GM12891 (cell line): ENCODE results near the gene SLC3A2.
"Not testable (repeated sequence)": the region's sequence is repeated elsewhere in the genome, so short reads cannot be mapped to it uniquely, and the experiment has no call there.

ENCODE experiments used
- DNase-seq: peaks from one replicate; pipeline ENCODE4 v3.0.0; 2011; ENCODE audit warnings: low spot score; ENCODE audit not compliant: insufficient read length
- FAIRE-seq: peaks from 2 replicates; lab custom pipeline; 2011; peaks lifted over from hg19 to GRCh38; lab: Jason Lieb, UNC
- PAX5 ChIP-seq: IDR thresholded peaks from 2 replicates; pipeline ENCODE4 v1.6.1; 2011; ENCODE audit warnings: low read length, moderate library complexity, mild to moderate bottlenecking; ENCODE audit not compliant: insufficient read depth, severe bottlenecking
- POLR2A ChIP-seq: IDR thresholded peaks from 2 replicates; pipeline ENCODE4 v1.6.1; 2011; ENCODE audit warnings: low read depth, low read length, control low read depth
- POLR2AphosphoS5 ChIP-seq: IDR thresholded peaks from 2 replicates; pipeline ENCODE4 v1.6.1; 2011; ENCODE audit warnings: low read depth, low read length, control low read depth
- POU2F2 ChIP-seq: IDR thresholded peaks from 2 replicates; pipeline ENCODE4 v1.6.1; 2011; ENCODE audit warnings: low read depth, mild to moderate bottlenecking, control low read depth, low read length, moderate library complexity
- SPI1 ChIP-seq: IDR thresholded peaks from 2 replicates; pipeline ENCODE4 v1.6.1; 2011; ENCODE audit warnings: low read depth, low read length, control low read depth
- TAF1 ChIP-seq: IDR thresholded peaks from 2 replicates; pipeline ENCODE4 v1.6.1; 2011; ENCODE audit warnings: low read depth, low read length, control low read depth

The SLC3A2 gene

GRCh38 chr11:62930666-62931065 lies 50.0 kb downstream of the SLC3A2 start:
- DNase-seq (no peak), FAIRE-seq (no peak)
- TF ChIP-seq POU2F2 (no peak), PAX5 (no peak), SPI1 (no peak), TAF1 (no peak), POLR2AphosphoS5 (no peak), POLR2A (no peak)

GRCh38 chr11:62931499-62932278 lies 51.0 kb downstream of the SLC3A2 start:
- no peak for TF ChIP-seq TAF1
- TF ChIP-seq POLR2AphosphoS5, result no peak
- no peak for TF ChIP-seq POU2F2
- TF ChIP-seq PAX5, result no peak
- TF ChIP-seq POLR2A, result no peak
- TF ChIP-seq SPI1, result no peak
- DNase-seq (no peak), FAIRE-seq (no peak)

GRCh38 chr11:62933285-62933684 lies 52.6 kb downstream of the SLC3A2 start:
- TF ChIP-seq POLR2AphosphoS5 (no peak), POLR2A (no peak), PAX5 (no peak), POU2F2 (no peak), SPI1 (no peak), TAF1 (no peak)
- DNase-seq, result no peak
- FAIRE-seq, result no peak

- FAIRE-seq (no peak), DNase-seq (no peak)
- no peak for TF ChIP-seq SPI1
Measured at GRCh38 chr11:62933750-62934495, 53.2 kb downstream of the SLC3A2 start.

GRCh38 chr11:62934496-62934785 lies 53.7 kb downstream of the SLC3A2 start:
- TF ChIP-seq SPI1, result no peak
- DNase-seq, result no peak
- no peak for FAIRE-seq

GRCh38 chr11:62937528-62937927 lies 56.8 kb downstream of the SLC3A2 start:
- FAIRE-seq, DNase-seq: not testable (repeated sequence)
